GM12878 (cell line): ENCODE results near the gene SV2B. TPM values are rescaled to one million over a fixed set of nuclear protein-coding genes. Genes with fewer than 3 reads are reported as not detected.

Experiments used
- ATAC-seq: fragments of 200-7000 bp; cut with Tn5 transposase; 3 replicates; pipeline ENCODE4 v1.9.1; 2020; ENCODE audit warnings: mild to moderate bottlenecking, moderate library complexity
- BruUV-seq: library from RNA; stranded (reverse); fragments of 400-500 nt; replicated peaks from 2 replicates; lab custom pipeline; 2021; lab: Mats Ljungman, UMichigan
- CTCF ChIA-PET: fragments of 300-600 bp; sonication (Branson Sonifier 250); formaldehyde crosslinking; extraction: SDS; loops from one replicate; lab custom pipeline; 2021; ENCODE audit warnings: inconsistent platforms; lab: Yijun Ruan, JAX
- POLR2A ChIA-PET: fragments of 350-600 bp; formaldehyde crosslinking; extraction: SDS; loops from one replicate; lab custom pipeline; 2021; ENCODE audit warnings: inconsistent platforms; lab: Charles Lee
- RAD21 ChIA-PET: fragments of 300-600 bp; sonication (Branson Sonifier 250); formaldehyde crosslinking; loops from one replicate; lab custom pipeline; 2023; ENCODE audit warnings: antibody characterized with exemption; ENCODE audit not compliant: unreplicated experiment; lab: Charles Lee
- SMC1A ChIA-PET: fragments of 300-600 bp; sonication (Branson Sonifier 250); formaldehyde crosslinking; loops from one replicate; lab custom pipeline; 2023; ENCODE audit not compliant: unreplicated experiment, uncharacterized antibody; lab: Charles Lee
- DNase-seq: peaks from one replicate; pipeline ENCODE4 v3.0.0-alpha.2; 2011; ENCODE audit warnings: low read depth, low spot score
- FAIRE-seq: peaks from 3 replicates; lab custom pipeline; 2011; peaks lifted over from hg19 to GRCh38; lab: Jason Lieb, UNC
- H2AFZ ChIP-seq: 2 replicates; pipeline ENCODE4 v1.6.0; 2011; ENCODE audit warnings: low read depth, low read length, control low read depth; ENCODE audit not compliant: control insufficient read depth
- H3K27ac ChIP-seq: 2 replicates; pipeline ENCODE4 v1.5.1; 2011; ENCODE audit warnings: control low read depth; ENCODE audit not compliant: control insufficient read depth, insufficient read depth
- H3K27me3 ChIP-seq, 2 experiments: replicated peaks in 1 of 2; 2 replicates each; pipeline versions ENCODE4 v1.6.0 to v1.6.1; 2011; ENCODE audit warnings: low read length in 1 of 2; ENCODE audit not compliant: control insufficient read depth in 2 of 2, insufficient read depth in 2 of 2
- H3K36me3 ChIP-seq, 2 experiments: 2 replicates each; pipeline ENCODE4 v1.5.1; 2011; ENCODE audit warnings: low read length in 1 of 2; ENCODE audit not compliant: control insufficient read depth in 2 of 2, insufficient read depth in 2 of 2
- H3K4me1 ChIP-seq: 2 replicates; pipeline ENCODE4 v1.6.1; 2011; ENCODE audit warnings: mild to moderate bottlenecking, low read length, moderate library complexity, mixed read lengths; ENCODE audit not compliant: control insufficient read depth, insufficient read depth
- H3K4me2 ChIP-seq: 2 replicates; pipeline ENCODE4 v1.6.0; 2011; ENCODE audit warnings: control low read depth; ENCODE audit not compliant: control insufficient read depth, insufficient read depth
- H3K4me3 ChIP-seq: fragments of 200-600 bp; sonication (generic); 2 replicates; pipeline ENCODE4 v1.5.1; 2016
- H3K79me2 ChIP-seq: 2 replicates; pipeline ENCODE4 v1.6.0; 2011; ENCODE audit warnings: low read length; ENCODE audit not compliant: control insufficient read depth, insufficient read depth
- H3K9ac ChIP-seq: 2 replicates; pipeline ENCODE4 v1.8.0; 2011; ENCODE audit warnings: low read length, control low read depth, mixed read lengths; ENCODE audit not compliant: control insufficient read depth, insufficient read depth
- H3K9me3 ChIP-seq: replicated peaks from 3 replicates; pipeline ENCODE4 v1.5.1; 2011; ENCODE audit warnings: mild to moderate bottlenecking, low read length; ENCODE audit not compliant: control insufficient read depth, insufficient read depth
- H4K20me1 ChIP-seq: 2 replicates; pipeline ENCODE4 v1.6.0; 2011; ENCODE audit not compliant: control insufficient read depth, insufficient read depth
- ATF7 ChIP-seq: fragments of 450-650 bp; IDR thresholded peaks from 2 replicates; pipeline ENCODE4 v1.6.1; 2016; ENCODE audit warnings: low read depth, mild to moderate bottlenecking
- CBFB ChIP-seq: IDR thresholded peaks from 2 replicates; pipeline ENCODE4 v1.6.1; 2016; ENCODE audit warnings: antibody characterized with exemption, low read depth
- EZH2 ChIP-seq: IDR thresholded peaks from 2 replicates; pipeline ENCODE4 v1.6.1; 2012; ENCODE audit warnings: low read depth, mild to moderate bottlenecking, control low read depth, inconsistent platforms, low read length, borderline replicate concordance; ENCODE audit not compliant: control insufficient read depth
- FOXM1 ChIP-seq: IDR thresholded peaks from 2 replicates; pipeline ENCODE4 v1.6.1; 2012; ENCODE audit warnings: low read depth, mild to moderate bottlenecking, inconsistent platforms, low read length, moderate library complexity
- IKZF1 ChIP-seq: fragments of 450-650 bp; conservative IDR thresholded peaks from 2 replicates; pipeline ENCODE4 v1.6.1; 2017; ENCODE audit warnings: antibody characterized with exemption, mild to moderate bottlenecking
- KAT2A ChIP-seq: conservative IDR thresholded peaks from 2 replicates; pipeline ENCODE4 v1.6.1; 2011; ENCODE audit warnings: low read depth, low read length; ENCODE audit not compliant: control insufficient read depth
- MEF2A ChIP-seq: IDR thresholded peaks from 2 replicates; pipeline ENCODE4 v1.6.1; 2011; ENCODE audit warnings: low read depth, mild to moderate bottlenecking, low read length, moderate library complexity; ENCODE audit not compliant: insufficient read depth
- RAD21 ChIP-seq: IDR thresholded peaks from 2 replicates; pipeline ENCODE4 v1.6.1; 2011; ENCODE audit warnings: mild to moderate bottlenecking, low read depth, low read length, moderate library complexity; ENCODE audit not compliant: insufficient read depth
- SMAD1 ChIP-seq: fragments of 450-650 bp; IDR thresholded peaks from 2 replicates; pipeline ENCODE4 v1.6.1; 2018; ENCODE audit warnings: mild to moderate bottlenecking, low read depth; ENCODE audit not compliant: partially characterized antibody
- ZNF384 ChIP-seq: IDR thresholded peaks from 2 replicates; pipeline ENCODE4 v1.6.1; 2012; ENCODE audit warnings: low read depth, mild to moderate bottlenecking, low read length, improper control_type of control experiment, borderline replicate concordance
- WGBS: methylation state at CpG from one replicate; pipeline ENCODE4 v1.1.6; 2016; ENCODE audit warnings: low lambda C conversion rate; ENCODE audit not compliant: insufficient replicate concordance, insufficient coverage; ENCODE audit errors: missing lambda C conversion rate; 5-methylcytosine and 5-hydroxymethylcytosine counted together
- in situ Hi-C: fragments of 300-500 bp; cut with MboI; formaldehyde crosslinking; loops from 9 replicates; pipeline ENCODE4 v1.14.3; 2018; ENCODE audit warnings: mixed read lengths
- intact Hi-C: fragments of 100-400 bp; cut with micrococcal nuclease; formaldehyde crosslinking; loops from one replicate; pipeline ENCODE4 v1.14.2; 2022; ENCODE audit not compliant: unreplicated experiment
- polyA plus RNA-seq, 11 experiments: library from polyadenylated mRNA; depleted of rRNA in 4 of 11; unstranded in 6 of 11; stranded (reverse) in 5 of 11; fragments of >200 nt; fragmentation: Nextera tagmentation in 4 of 11; fragmentation: Illumina TruSeq in 1 of 11; extraction: Ambion mirVana in 4 of 11; extraction: Trizol in 1 of 11; gene quantifications; 1 replicate in 1 of 11; 2 replicates in 10 of 11; pipeline versions ENCODE4 v1.2.1 to v1.2.3, GENCODE V29; 2011 to 2016; ENCODE audit warnings: inconsistent platforms in 2 of 11, missing spikeins in 2 of 11, low read depth in 1 of 11
- total RNA-seq, 4 experiments: library from RNA; depleted of rRNA in 3 of 4; stranded (reverse); fragments of >200 nt in 3 of 4; fragmentation: Illumina TruSeq in 1 of 4; extraction: Trizol in 1 of 4; gene quantifications; 2 replicates each; pipeline versions ENCODE4 v1.2.1 to v1.2.3, GENCODE V29; 2013 to 2021
- TF ChIP-seq, protein P1 (sequence below): IDR thresholded peaks from 2 replicates; pipeline ENCODE4 v1.6.1; 2012; ENCODE audit warnings: low read depth, low read length, improper control_type of control experiment
- TF ChIP-seq, protein P2 (sequence below): fragments of 450-650 bp; IDR thresholded peaks from 2 replicates; pipeline ENCODE4 v1.6.1; 2014; ENCODE audit warnings: mild to moderate bottlenecking
- TF ChIP-seq, protein P3 (sequence below): fragments of 450-650 bp; formaldehyde crosslinking; IDR thresholded peaks from 2 replicates; pipeline ENCODE4 v1.4.0; 2022; ENCODE audit warnings: mild to moderate bottlenecking, moderate library complexity
- TF ChIP-seq, protein P4 (sequence below): IDR thresholded peaks from 2 replicates; pipeline ENCODE4 v1.6.1; 2011; ENCODE audit warnings: low read depth, mild to moderate bottlenecking, low read length, moderate library complexity, borderline replicate concordance; ENCODE audit errors: extremely low read depth

SV2B gene
- total and polyA plus RNA-seq, 10 of the 15 experiments (the other 5 are each of a cell fraction or from before 2014, with no cell fraction given): 0.03 to 1.7 (median 1.3) TPM

DNA sequence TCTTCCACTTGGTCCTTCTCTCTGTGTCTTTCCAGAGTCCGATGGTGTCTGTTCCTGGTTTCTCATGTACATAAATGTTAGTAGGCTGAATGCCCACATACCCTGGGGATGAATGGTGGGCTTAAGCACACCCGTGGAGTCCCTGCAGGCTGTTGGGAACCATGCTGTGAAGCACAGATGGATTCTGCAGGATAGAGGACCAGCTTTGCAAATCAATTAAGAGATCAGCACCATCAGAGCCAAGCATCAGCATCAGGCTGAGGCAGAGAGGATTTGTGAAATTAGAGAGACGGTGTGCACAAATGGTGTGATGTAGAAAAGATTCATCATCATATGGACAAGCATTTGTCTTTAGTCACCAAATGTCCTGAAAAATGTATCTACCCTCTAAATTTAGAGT, 127.1 kb downstream of the SV2B start:
- H2AFZ ChIP-seq: no peak overlapping the region
- H3K27me3 ChIP-seq: no peaks in the 10 kb centered on the region; a peak in 1 of 4 replicates
- H3K79me2 ChIP-seq: no peaks in the 10 kb centered on the region
- no peak overlapping the region for H3K4me2 ChIP-seq
- ChIA-PET SMC1A (interaction anchor here (0.6 to 3.4 kb wide), 4 partner anchors 45 to 201 kb away, joined by 3 to 38 read pairs (median 4); no protein-coding TSS in a partner anchor), CTCF (interaction anchor here (4.3 kb wide), 2 partner anchors 45 to 172 kb away, joined by 25 to 90 read pairs; no protein-coding TSS in a partner anchor), RAD21 (interaction anchor here (0.9 to 1.4 kb wide), 3 partner anchors 11 to 172 kb away, joined by 3 to 5 read pairs (median 3); no protein-coding TSS in a partner anchor), POLR2A (no interaction called here)
- no peak overlapping the region for H3K4me3 ChIP-seq
- FAIRE-seq: no peak
- TF ChIP-seq, protein P1, sequence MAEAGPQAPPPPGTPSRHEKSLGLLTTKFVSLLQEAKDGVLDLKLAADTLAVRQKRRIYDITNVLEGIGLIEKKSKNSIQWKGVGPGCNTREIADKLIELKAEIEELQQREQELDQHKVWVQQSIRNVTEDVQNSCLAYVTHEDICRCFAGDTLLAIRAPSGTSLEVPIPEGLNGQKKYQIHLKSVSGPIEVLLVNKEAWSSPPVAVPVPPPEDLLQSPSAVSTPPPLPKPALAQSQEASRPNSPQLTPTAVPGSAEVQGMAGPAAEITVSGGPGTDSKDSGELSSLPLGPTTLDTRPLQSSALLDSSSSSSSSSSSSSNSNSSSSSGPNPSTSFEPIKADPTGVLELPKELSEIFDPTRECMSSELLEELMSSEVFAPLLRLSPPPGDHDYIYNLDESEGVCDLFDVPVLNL: no peak
- TF ChIP-seq ZNF384 (no peak), CBFB (no peak), SMAD1 (no peak), RAD21 (no peak), FOXM1 (no peak), KAT2A (no peak), ATF7 (no peak), EZH2 (no peak), IKZF1 (no peak), MEF2A (no peak)
- TF ChIP-seq, protein P2, sequence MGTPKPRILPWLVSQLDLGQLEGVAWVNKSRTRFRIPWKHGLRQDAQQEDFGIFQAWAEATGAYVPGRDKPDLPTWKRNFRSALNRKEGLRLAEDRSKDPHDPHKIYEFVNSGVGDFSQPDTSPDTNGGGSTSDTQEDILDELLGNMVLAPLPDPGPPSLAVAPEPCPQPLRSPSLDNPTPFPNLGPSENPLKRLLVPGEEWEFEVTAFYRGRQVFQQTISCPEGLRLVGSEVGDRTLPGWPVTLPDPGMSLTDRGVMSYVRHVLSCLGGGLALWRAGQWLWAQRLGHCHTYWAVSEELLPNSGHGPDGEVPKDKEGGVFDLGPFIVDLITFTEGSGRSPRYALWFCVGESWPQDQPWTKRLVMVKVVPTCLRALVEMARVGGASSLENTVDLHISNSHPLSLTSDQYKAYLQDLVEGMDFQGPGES: no peak
- TF ChIP-seq, protein P3, sequence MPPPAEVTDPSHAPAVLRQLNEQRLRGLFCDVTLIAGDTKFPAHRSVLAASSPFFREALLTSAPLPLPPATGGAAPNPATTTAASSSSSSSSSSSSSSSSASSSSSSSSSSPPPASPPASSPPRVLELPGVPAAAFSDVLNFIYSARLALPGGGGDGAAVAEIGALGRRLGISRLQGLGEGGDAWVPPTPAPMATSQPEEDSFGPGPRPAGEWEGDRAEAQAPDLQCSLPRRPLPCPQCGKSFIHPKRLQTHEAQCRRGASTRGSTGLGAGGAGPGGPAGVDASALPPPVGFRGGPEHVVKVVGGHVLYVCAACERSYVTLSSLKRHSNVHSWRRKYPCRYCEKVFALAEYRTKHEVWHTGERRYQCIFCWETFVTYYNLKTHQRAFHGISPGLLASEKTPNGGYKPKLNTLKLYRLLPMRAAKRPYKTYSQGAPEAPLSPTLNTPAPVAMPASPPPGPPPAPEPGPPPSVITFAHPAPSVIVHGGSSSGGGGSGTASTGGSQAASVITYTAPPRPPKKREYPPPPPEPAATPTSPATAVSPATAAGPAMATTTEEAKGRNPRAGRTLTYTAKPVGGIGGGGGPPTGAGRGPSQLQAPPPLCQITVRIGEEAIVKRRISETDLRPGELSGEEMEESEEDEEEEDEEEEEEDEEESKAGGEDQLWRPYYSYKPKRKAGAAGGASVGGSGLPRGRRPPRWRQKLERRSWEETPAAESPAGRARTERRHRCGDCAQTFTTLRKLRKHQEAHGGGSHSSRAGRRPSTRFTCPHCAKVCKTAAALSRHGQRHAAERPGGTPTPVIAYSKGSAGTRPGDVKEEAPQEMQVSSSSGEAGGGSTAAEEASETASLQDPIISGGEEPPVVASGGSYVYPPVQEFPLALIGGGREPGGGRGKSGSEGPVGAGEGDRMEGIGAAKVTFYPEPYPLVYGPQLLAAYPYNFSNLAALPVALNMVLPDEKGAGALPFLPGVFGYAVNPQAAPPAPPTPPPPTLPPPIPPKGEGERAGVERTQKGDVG (CRISPR knock-in tag): no peak
- TF ChIP-seq, protein P4, sequence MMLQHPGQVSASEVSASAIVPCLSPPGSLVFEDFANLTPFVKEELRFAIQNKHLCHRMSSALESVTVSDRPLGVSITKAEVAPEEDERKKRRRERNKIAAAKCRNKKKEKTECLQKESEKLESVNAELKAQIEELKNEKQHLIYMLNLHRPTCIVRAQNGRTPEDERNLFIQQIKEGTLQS: no peak
- H3K9me3 ChIP-seq: no peaks in the 10 kb centered on the region
- intact Hi-C loops (no loop called here), in situ Hi-C loops (loop anchor here (25.0 kb wide), 1 partner anchor 890 kb away; no protein-coding TSS in a partner anchor)
- no TSS peak for BruUV-seq
- no peak overlapping the region for H3K27ac ChIP-seq
- no peaks in the 10 kb centered on the region for H4K20me1 ChIP-seq
- H3K36me3 ChIP-seq: no peaks in the 10 kb centered on the region
- no peaks in the 10 kb centered on the region for H3K4me1 ChIP-seq
- no peak for DNase-seq
- no peak for ATAC-seq
- H3K9ac ChIP-seq: no peak overlapping the region
- 27% methylated on average over 3 of the region's 3 CpGs for WGBS
